SK-N-SH treated with all-trans-retinoic acid at 6 μM for 48 hours (cell line): ENCODE results near the gene CHRNB1.

Experiments
- ATAC-seq: fragments of 200-7000 bp; cut with Tn5 transposase; 3 replicates; pipeline ENCODE4 v1.9.1; 2020; ENCODE audit warnings: mild to moderate bottlenecking, moderate library complexity
- ARNTL ChIP-seq: fragments of 450-650 bp; formaldehyde crosslinking; IDR thresholded peaks from 2 replicates; pipeline ENCODE4 v1.5.0; 2020; ENCODE audit warnings: low read depth, mild to moderate bottlenecking, moderate library complexity, borderline replicate concordance
- CSDC2 ChIP-seq: fragments of 250-450 bp; sonication (Bioruptor Pico); IDR thresholded peaks from 2 replicates; pipeline ENCODE4 v1.5.0; 2020; ENCODE audit warnings: mild to moderate bottlenecking, moderate library complexity
- ESRRG ChIP-seq: fragments of 250-450 bp; sonication (Bioruptor Pico); IDR thresholded peaks from 2 replicates; pipeline ENCODE4 v1.6.1; 2021; ENCODE audit warnings: mild to moderate bottlenecking
- ISL1 ChIP-seq: fragments of 250-450 bp; sonication (Bioruptor Pico); IDR thresholded peaks from 2 replicates; pipeline ENCODE4 v2.1.2; 2022; ENCODE audit warnings: mild to moderate bottlenecking, moderate library complexity
- OSR1 ChIP-seq: fragments of 250-450 bp; sonication (Bioruptor Pico); IDR thresholded peaks from 2 replicates; pipeline ENCODE4 v1.8.0; 2022; ENCODE audit warnings: moderate library complexity, mild to moderate bottlenecking, inconsistent platforms
- RARB ChIP-seq: fragments of 250-450 bp; sonication (Bioruptor Pico); IDR thresholded peaks from 2 replicates; pipeline ENCODE4 v1.8.0; 2021; ENCODE audit warnings: mild to moderate bottlenecking, moderate library complexity
- SNAI2 ChIP-seq: fragments of 250-450 bp; sonication (Bioruptor Pico); IDR thresholded peaks from 2 replicates; pipeline ENCODE4 v1.5.0; 2020; ENCODE audit warnings: mild to moderate bottlenecking, moderate library complexity
- TCF4 ChIP-seq: fragments of 250-450 bp; sonication (Bioruptor Pico); IDR thresholded peaks from 2 replicates; pipeline ENCODE4 v1.8.0; 2021; ENCODE audit warnings: mild to moderate bottlenecking, moderate library complexity, borderline replicate concordance
- TOX ChIP-seq: fragments of 250-450 bp; sonication (Bioruptor Pico); IDR thresholded peaks from 2 replicates; pipeline ENCODE4 v1.8.0; 2021; ENCODE audit warnings: mild to moderate bottlenecking, moderate library complexity, borderline replicate concordance
- ZC3H10 ChIP-seq: fragments of 250-450 bp; sonication (Bioruptor Pico); IDR thresholded peaks from 2 replicates; pipeline ENCODE4 v1.5.1; 2021; ENCODE audit warnings: mild to moderate bottlenecking, moderate library complexity
- ZFP3 ChIP-seq: fragments of 250-450 bp; sonication (Bioruptor Pico); IDR thresholded peaks from 2 replicates; pipeline ENCODE4 v1.5.0; 2020; ENCODE audit warnings: mild to moderate bottlenecking, moderate library complexity
- ZNF565 ChIP-seq: fragments of 450-650 bp; formaldehyde crosslinking; conservative IDR thresholded peaks from 2 replicates; pipeline ENCODE4 v1.5.0; 2020; ENCODE audit warnings: low read depth, mild to moderate bottlenecking, moderate library complexity
- ZNF8 ChIP-seq: fragments of 450-650 bp; formaldehyde crosslinking; IDR thresholded peaks from 2 replicates; pipeline ENCODE4 v1.5.0; 2020; ENCODE audit warnings: mild to moderate bottlenecking, moderate library complexity
- TF ChIP-seq, protein P1 (sequence below): fragments of 250-450 bp; sonication (Bioruptor Pico); IDR thresholded peaks from 2 replicates; pipeline ENCODE4 v1.8.0; 2020; ENCODE audit warnings: mild to moderate bottlenecking, moderate library complexity, borderline replicate concordance
- TF ChIP-seq, protein P2 (sequence below): fragments of 250-450 bp; sonication (Bioruptor Pico); IDR thresholded peaks from 2 replicates; pipeline ENCODE4 v1.5.1; 2020; ENCODE audit warnings: low read depth, mild to moderate bottlenecking, moderate library complexity
- TF ChIP-seq, protein P3 (sequence below): fragments of 250-450 bp; sonication (Bioruptor Pico); IDR thresholded peaks from 2 replicates; pipeline ENCODE4 v1.5.0; 2020; ENCODE audit warnings: mild to moderate bottlenecking, moderate library complexity
- TF ChIP-seq, protein P4 (sequence below): fragments of 250-450 bp; sonication (Bioruptor Pico); IDR thresholded peaks from 2 replicates; pipeline ENCODE4 v1.5.1; 2021; ENCODE audit warnings: mild to moderate bottlenecking, moderate library complexity
- TF ChIP-seq, protein P5 (sequence below): fragments of 250-450 bp; sonication (Bioruptor Pico); IDR thresholded peaks from 2 replicates; pipeline ENCODE4 v1.8.0; 2021; ENCODE audit warnings: low read depth, mild to moderate bottlenecking, moderate library complexity, borderline replicate concordance

The CHRNB1 gene

DNA sequence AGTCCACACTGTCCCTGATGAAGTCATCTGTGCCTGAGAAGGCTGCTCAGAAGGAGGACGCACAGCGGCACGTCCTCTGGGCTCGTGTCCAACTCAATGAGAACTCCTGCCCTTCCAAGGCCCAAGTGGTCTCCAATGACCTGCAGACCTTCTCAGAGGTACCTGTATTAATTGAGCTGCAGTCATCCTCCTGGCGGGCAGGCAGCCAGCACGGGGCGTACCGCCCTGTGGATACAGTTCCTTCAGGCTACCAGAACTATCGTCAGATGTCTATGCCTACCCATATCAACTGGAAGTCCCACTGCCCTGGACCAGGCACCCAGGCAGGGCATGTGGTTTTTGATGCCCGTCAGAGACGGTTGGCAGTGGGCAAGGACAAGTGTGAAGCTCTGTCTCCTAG is 12.6 kb upstream of the CHRNB1 start:
- ATAC-seq, result no peak
- TF ChIP-seq ZNF565 (CRISPR knock-in tag) (no peak), ISL1 (CRISPR knock-in tag) (no peak), ARNTL (CRISPR knock-in tag) (no peak), TCF4 (CRISPR knock-in tag) (no peak), CSDC2 (no peak), ZFP3 (CRISPR knock-in tag) (no peak), RARB (no peak)
- TF ChIP-seq, protein P1, sequence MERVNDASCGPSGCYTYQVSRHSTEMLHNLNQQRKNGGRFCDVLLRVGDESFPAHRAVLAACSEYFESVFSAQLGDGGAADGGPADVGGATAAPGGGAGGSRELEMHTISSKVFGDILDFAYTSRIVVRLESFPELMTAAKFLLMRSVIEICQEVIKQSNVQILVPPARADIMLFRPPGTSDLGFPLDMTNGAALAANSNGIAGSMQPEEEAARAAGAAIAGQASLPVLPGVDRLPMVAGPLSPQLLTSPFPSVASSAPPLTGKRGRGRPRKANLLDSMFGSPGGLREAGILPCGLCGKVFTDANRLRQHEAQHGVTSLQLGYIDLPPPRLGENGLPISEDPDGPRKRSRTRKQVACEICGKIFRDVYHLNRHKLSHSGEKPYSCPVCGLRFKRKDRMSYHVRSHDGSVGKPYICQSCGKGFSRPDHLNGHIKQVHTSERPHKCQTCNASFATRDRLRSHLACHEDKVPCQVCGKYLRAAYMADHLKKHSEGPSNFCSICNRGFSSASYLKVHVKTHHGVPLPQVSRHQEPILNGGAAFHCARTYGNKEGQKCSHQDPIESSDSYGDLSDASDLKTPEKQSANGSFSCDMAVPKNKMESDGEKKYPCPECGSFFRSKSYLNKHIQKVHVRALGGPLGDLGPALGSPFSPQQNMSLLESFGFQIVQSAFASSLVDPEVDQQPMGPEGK (CRISPR knock-in tag), result no peak
- TF ChIP-seq, protein P2, sequence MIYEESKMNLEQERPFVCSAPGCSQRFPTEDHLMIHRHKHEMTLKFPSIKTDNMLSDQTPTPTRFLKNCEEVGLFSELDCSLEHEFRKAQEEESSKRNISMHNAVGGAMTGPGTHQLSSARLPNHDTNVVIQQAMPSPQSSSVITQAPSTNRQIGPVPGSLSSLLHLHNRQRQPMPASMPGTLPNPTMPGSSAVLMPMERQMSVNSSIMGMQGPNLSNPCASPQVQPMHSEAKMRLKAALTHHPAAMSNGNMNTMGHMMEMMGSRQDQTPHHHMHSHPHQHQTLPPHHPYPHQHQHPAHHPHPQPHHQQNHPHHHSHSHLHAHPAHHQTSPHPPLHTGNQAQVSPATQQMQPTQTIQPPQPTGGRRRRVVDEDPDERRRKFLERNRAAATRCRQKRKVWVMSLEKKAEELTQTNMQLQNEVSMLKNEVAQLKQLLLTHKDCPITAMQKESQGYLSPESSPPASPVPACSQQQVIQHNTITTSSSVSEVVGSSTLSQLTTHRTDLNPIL (CRISPR knock-in tag), result no peak

DNA sequence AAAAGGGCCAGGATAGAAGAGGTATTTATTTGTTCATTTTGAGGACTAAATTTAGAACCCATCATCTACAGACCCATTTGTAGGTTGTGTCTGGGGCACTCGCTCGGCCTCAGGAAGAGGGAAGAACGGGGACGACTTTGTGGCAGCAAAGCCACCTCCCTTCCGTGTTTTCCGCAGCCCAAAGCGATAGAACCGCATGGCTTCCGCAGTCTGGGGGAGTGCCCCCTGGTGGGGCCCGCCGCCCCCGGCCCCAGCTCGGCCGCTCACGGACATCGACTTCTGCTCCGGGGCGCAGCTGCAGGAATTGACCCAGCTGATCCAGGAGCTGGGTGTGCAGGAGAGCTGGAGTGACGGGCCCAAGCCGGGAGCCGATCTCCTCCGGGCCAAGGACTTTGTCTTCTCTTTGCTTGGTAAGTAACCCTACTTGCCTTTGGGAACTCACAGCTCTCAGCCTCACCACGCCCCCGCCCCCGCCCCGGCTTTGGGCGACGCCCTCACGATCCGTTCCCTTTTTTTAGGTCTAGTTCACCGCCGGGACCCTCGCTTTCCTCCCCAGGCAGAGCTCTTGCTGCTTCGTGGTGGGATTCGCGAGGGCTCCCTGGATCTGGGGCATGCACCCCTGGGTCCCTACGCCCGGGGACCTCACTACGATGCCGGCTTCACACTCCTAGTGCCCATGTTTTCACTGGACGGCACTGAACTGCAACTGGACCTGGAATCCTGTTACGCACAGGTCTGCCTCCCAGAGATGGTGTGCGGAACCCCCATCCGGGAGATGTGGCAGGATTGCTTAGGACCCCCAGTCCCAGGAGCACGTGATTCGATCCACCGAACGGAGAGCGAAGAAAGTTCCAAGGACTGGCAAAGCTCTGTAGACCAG is 8.9 kb upstream of the CHRNB1 start:
- TF ChIP-seq CSDC2, result no peak
- TF ChIP-seq, protein P3, sequence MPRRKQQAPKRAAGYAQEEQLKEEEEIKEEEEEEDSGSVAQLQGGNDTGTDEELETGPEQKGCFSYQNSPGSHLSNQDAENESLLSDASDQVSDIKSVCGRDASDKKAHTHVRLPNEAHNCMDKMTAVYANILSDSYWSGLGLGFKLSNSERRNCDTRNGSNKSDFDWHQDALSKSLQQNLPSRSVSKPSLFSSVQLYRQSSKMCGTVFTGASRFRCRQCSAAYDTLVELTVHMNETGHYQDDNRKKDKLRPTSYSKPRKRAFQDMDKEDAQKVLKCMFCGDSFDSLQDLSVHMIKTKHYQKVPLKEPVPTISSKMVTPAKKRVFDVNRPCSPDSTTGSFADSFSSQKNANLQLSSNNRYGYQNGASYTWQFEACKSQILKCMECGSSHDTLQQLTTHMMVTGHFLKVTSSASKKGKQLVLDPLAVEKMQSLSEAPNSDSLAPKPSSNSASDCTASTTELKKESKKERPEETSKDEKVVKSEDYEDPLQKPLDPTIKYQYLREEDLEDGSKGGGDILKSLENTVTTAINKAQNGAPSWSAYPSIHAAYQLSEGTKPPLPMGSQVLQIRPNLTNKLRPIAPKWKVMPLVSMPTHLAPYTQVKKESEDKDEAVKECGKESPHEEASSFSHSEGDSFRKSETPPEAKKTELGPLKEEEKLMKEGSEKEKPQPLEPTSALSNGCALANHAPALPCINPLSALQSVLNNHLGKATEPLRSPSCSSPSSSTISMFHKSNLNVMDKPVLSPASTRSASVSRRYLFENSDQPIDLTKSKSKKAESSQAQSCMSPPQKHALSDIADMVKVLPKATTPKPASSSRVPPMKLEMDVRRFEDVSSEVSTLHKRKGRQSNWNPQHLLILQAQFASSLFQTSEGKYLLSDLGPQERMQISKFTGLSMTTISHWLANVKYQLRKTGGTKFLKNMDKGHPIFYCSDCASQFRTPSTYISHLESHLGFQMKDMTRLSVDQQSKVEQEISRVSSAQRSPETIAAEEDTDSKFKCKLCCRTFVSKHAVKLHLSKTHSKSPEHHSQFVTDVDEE (CRISPR knock-in tag), result no peak
- no peak for TF ChIP-seq ZNF8 (CRISPR knock-in tag)
- TF ChIP-seq ESRRG (CRISPR knock-in tag), result no peak
- no peak for TF ChIP-seq ZC3H10 (CRISPR knock-in tag)
- no peak for TF ChIP-seq TOX (CRISPR knock-in tag)
- no peak for TF ChIP-seq ISL1 (CRISPR knock-in tag)
- TF ChIP-seq, protein P1 (CRISPR knock-in tag), result no peak
- TF ChIP-seq, protein P4, sequence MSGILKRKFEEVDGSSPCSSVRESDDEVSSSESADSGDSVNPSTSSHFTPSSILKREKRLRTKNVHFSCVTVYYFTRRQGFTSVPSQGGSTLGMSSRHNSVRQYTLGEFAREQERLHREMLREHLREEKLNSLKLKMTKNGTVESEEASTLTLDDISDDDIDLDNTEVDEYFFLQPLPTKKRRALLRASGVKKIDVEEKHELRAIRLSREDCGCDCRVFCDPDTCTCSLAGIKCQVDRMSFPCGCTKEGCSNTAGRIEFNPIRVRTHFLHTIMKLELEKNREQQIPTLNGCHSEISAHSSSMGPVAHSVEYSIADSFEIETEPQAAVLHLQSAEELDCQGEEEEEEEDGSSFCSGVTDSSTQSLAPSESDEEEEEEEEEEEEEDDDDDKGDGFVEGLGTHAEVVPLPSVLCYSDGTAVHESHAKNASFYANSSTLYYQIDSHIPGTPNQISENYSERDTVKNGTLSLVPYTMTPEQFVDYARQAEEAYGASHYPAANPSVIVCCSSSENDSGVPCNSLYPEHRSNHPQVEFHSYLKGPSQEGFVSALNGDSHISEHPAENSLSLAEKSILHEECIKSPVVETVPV (CRISPR knock-in tag), result no peak
- TF ChIP-seq, protein P2 (CRISPR knock-in tag), result no peak
- TF ChIP-seq, protein P5, sequence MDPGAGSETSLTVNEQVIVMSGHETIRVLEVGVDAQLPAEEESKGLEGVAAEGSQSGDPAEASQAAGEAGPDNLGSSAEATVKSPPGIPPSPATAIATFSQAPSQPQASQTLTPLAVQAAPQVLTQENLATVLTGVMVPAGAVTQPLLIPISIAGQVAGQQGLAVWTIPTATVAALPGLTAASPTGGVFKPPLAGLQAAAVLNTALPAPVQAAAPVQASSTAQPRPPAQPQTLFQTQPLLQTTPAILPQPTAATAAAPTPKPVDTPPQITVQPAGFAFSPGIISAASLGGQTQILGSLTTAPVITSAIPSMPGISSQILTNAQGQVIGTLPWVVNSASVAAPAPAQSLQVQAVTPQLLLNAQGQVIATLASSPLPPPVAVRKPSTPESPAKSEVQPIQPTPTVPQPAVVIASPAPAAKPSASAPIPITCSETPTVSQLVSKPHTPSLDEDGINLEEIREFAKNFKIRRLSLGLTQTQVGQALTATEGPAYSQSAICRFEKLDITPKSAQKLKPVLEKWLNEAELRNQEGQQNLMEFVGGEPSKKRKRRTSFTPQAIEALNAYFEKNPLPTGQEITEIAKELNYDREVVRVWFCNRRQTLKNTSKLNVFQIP (CRISPR knock-in tag), result no peak
- no peak for TF ChIP-seq SNAI2 (CRISPR knock-in tag)
- no peak for TF ChIP-seq OSR1 (CRISPR knock-in tag)
- TF ChIP-seq ARNTL (CRISPR knock-in tag), result no peak
- ATAC-seq, result peak; percentile 34
